Colonic mucosa (tissue), 4 donors: ENCODE data around the gene HEATR5B. TPM values are rescaled to one million over a fixed set of nuclear protein-coding genes. Genes with fewer than 3 reads are reported as not detected.

Experiments
- DNase-seq: peaks from one replicate; pipeline ENCODE4 v3.0.0-alpha.2; 2020
- H3K27ac ChIP-seq: fragments of 200-600 bp; one replicate; pipeline ENCODE4 v1.8.0; 2021
- H3K27me3 ChIP-seq: fragments of 200-600 bp; one replicate; pipeline ENCODE4 v1.8.0; 2021
- H3K36me3 ChIP-seq: fragments of 200-600 bp; one replicate; pipeline ENCODE4 v1.8.0; 2021
- H3K4me1 ChIP-seq: fragments of 200-600 bp; one replicate; pipeline ENCODE4 v1.8.0; 2021; ENCODE audit warnings: mild to moderate bottlenecking
- H3K4me3 ChIP-seq: fragments of 200-600 bp; one replicate; pipeline ENCODE4 v1.8.0; 2021
- H3K9ac ChIP-seq, 2 donors: one replicate each; pipeline ENCODE4 v1.7.0; 2013; ENCODE audit warnings: control low read depth in 2 of 2, low read depth in 2 of 2, low read length in 2 of 2
- H3K9me3 ChIP-seq: fragments of 200-600 bp; one replicate; pipeline ENCODE4 v1.8.0; 2021
- CTCF ChIP-seq: fragments of 200-600 bp; IDR thresholded peaks from one replicate; pipeline ENCODE4 v1.8.0; 2022; ENCODE audit warnings: antibody characterized with exemption, mild to moderate bottlenecking
- intact Hi-C: fragments of 100-400 bp; cut with DNase I; formaldehyde crosslinking; loops from one replicate; pipeline ENCODE4 v1.14.1; 2022
- total RNA-seq, 2 donors: library from RNA; stranded (reverse); fragmentation: NEBNext Ultra II Directional in 1 of 2; extraction: Animal tissue kit (Norgen Biotek cat#: 25700) in 1 of 2; gene quantifications; one replicate each; pipeline ENCODE4 v1.2.1, GENCODE V29; 2021
- donor health status: healthy.
- donor health status: DM: no; HTN: no; CAD: no.
- donor health status: DM: no; HTN: no; CAD: no.

Gene HEATR5B
- total RNA-seq, 2 donors from 2014 or later, result 17.9 to 22.1 TPM

- Histone ChIP-seq H3K27me3 (no peaks in the 10 kb centered on the region), H3K9me3 (no peaks in the 10 kb centered on the region), H3K9ac (no peak overlapping the region), H3K27ac (no peak overlapping the region), H3K36me3 (no peaks in the 10 kb centered on the region), H3K4me3 (no peak overlapping the region), H3K4me1 (no peaks in the 10 kb centered on the region)
- no peak for TF ChIP-seq CTCF
- intact Hi-C loops, result no loop called here
- DNase-seq, result no peak
Observed at GRCh38 chr2:36973320-36973719, 110.9 kb downstream of the HEATR5B start.

DNA sequence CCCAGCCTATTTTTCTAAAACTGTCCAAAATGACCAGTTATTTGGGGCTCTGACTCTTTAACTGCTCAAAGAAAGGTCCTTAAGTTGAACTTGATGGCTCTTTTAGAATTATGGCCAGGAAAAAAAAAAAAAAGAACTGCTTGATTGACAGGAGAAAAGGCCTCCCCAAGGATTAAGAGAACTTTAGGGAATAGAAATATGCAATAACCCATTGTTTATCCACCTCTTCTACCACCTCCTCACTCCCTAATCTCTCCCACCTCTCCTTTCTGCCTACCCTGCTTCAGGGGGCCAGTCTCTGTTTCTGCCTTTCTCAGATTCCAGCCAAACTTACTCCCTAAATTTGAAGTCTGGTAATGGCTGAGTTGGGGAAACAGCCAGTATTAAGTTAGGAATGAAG, 112.2 kb downstream of the HEATR5B start:
- no peak overlapping the region for H3K9ac ChIP-seq
- no peaks in the 10 kb centered on the region for H3K4me1 ChIP-seq
- no peaks in the 10 kb centered on the region for H3K9me3 ChIP-seq
- no peaks in the 10 kb centered on the region for H3K36me3 ChIP-seq
- intact Hi-C loops, result no loop called here
- no peak for TF ChIP-seq CTCF
- DNase-seq, result no peak
- H3K27me3 ChIP-seq, result no peaks in the 10 kb centered on the region
- no peak overlapping the region for H3K27ac ChIP-seq
- no peak overlapping the region for H3K4me3 ChIP-seq

- peak; percentile 74 for DNase-seq
- H3K4me1 ChIP-seq, result no peaks in the 10 kb centered on the region
- no peak for TF ChIP-seq CTCF
- peak overlapping the region; percentile 95 for H3K4me3 ChIP-seq
- intact Hi-C loops, result no loop called here
- peak overlapping the region; percentile 96 for H3K27ac ChIP-seq
- peak overlapping the region; percentile 83 to 96 for H3K9ac ChIP-seq
- no peaks in the 10 kb centered on the region for H3K27me3 ChIP-seq
- H3K36me3 ChIP-seq, result no peaks in the 10 kb centered on the region
- H3K9me3 ChIP-seq, result no peaks in the 10 kb centered on the region
Observed at GRCh38 chr2:36967236-36967876, 116.8 kb downstream of the HEATR5B start.

DNA sequence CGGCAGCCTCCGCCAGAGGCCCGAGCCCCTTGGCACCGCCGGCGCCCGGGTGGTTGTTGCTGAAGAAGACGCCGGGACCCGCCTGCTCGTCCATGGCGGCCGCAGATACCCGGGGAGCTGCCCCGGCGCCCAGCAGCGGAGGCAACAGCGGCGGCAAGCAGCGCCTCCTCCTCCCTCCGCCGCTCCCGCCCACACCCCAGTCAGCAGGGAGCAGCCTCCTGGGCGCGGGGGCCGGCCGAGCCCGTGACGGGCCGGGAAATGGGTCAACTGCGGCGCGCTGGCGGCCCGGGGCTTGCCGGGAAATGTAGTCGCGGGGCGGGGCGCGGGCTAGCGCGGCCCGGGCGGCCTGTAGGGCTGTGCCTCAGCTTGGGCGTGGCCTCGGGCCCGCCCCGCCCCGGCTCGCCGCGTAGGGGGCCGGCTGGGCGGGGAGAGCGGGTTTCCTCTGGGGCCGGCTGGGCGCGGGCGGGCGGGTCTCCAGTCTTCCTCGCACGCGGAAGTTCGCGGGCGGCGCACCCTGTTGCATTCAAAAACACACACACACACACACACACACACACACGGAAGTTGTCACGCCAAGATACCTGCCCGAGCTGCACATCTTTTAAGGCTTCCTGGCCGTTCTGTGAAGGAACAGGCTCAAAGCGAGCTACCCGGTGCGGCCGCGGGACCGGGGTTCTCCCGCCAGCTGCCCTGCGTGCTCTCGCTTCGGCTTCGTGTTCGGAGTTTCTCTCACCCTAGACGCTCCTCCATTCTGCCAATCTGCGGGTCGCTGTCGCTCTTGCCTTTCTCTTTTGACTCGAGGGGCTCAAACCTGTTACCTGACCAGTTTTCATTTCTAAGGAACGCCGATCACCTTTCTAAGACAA, 117.6 kb downstream of the HEATR5B start, which contains the start of gene STRN:
Gene STRN, minus strand, starts transcription at position 167 of the 866 bp plus-strand sequence. Its CDS starts 73 bp downstream, at position 94.
- Histone ChIP-seq H3K27me3 (no peaks in the 10 kb centered on the region), H3K4me3 (peak within 1 kb of the TSS; percentile 95), H3K4me1 (no peaks in the 10 kb centered on the region), H3K36me3 (no peaks in the 10 kb centered on the region), H3K9ac (peak within 1 kb of the TSS; percentile 83 to 96), H3K27ac (peak within 1 kb of the TSS; percentile 96), H3K9me3 (no peaks in the 10 kb centered on the region)
- DNase-seq, result peak; percentile 96
- TF ChIP-seq CTCF, result no peak
- intact Hi-C loops, result no loop called here

DNA sequence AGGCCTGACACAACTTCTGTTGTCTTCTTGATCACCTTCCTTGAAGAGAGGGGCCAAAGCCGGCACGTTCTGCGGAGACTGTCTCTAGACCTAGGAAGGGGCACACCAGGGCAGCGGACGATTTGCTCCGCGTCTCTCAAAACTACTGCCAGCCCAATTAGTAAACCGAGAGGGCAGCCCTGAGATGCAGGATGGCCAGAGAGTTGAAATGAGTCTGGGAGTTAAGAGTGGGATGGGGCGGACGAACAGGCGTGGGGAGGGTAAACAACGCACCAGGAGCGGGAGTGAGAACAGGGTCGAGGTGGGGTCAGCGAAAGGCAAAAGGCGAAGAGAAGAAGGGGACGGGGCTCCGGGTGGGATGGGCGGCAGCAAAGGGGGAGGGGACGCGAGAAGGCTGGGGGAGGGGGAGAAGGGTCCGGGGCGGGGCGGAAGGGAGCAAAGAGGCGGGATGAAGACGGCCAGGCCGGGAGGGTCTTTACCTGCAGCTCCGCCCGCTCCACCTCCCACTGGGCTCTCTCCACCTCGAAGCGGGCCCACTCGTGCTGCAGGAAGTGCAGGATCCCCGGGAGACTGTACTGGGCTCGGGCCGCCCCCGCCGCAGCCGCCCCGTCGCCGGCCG, 118.3 kb downstream of the HEATR5B start:
- Histone ChIP-seq H3K9ac (peak overlapping the region; percentile 64 to 95), H3K36me3 (no peaks in the 10 kb centered on the region), H3K4me1 (no peaks in the 10 kb centered on the region), H3K27ac (peak overlapping the region; percentile 96), H3K9me3 (no peaks in the 10 kb centered on the region), H3K4me3 (peak overlapping the region; percentile 95), H3K27me3 (no peaks in the 10 kb centered on the region)
- no peak for TF ChIP-seq CTCF
- intact Hi-C loops, result no loop called here
- peak; percentile 73 for DNase-seq
